ENCODE measurements around the gene BUD13. TPM values are rescaled to one million over a fixed set of nuclear protein-coding genes. Genes with fewer than 3 reads are reported as not detected.
"Not testable (repeated sequence)": the region's sequence is repeated elsewhere in the genome, so short reads cannot be mapped to it uniquely, and the experiment has no call there.

BUD13 gene
- total RNA-seq, 1 donor from 2014 or later, result 16.9 TPM

GRCh38 chr11:116811194-116811593 is 38.4 kb upstream of the BUD13 start:
- peaks cover 2% of the 10 kb centered on the region for H3K4me1 Mint-ChIP-seq (ENCODE audit: unreplicated experiment)
- no peaks in the 10 kb centered on the region for H3K9me3 Mint-ChIP-seq (ENCODE audit: unreplicated experiment)
- no peak for TF ChIP-seq CTCF (IDR thresholded peaks at IDR 0.05; ENCODE audit: unreplicated experiment)
- DNase-seq (ENCODE audit: low spot score), result no peak
- no peak overlapping the region for H3K27ac Mint-ChIP-seq (ENCODE audit: unreplicated experiment)
- peaks cover 4% of the 10 kb centered on the region for H3K36me3 Mint-ChIP-seq (ENCODE audit: low read depth, unreplicated experiment)
- H3K27me3 Mint-ChIP-seq (ENCODE audit: unreplicated experiment), result no peaks in the 10 kb centered on the region
- no peak overlapping the region for H3K4me3 Mint-ChIP-seq (ENCODE audit: unreplicated experiment)

DNA sequence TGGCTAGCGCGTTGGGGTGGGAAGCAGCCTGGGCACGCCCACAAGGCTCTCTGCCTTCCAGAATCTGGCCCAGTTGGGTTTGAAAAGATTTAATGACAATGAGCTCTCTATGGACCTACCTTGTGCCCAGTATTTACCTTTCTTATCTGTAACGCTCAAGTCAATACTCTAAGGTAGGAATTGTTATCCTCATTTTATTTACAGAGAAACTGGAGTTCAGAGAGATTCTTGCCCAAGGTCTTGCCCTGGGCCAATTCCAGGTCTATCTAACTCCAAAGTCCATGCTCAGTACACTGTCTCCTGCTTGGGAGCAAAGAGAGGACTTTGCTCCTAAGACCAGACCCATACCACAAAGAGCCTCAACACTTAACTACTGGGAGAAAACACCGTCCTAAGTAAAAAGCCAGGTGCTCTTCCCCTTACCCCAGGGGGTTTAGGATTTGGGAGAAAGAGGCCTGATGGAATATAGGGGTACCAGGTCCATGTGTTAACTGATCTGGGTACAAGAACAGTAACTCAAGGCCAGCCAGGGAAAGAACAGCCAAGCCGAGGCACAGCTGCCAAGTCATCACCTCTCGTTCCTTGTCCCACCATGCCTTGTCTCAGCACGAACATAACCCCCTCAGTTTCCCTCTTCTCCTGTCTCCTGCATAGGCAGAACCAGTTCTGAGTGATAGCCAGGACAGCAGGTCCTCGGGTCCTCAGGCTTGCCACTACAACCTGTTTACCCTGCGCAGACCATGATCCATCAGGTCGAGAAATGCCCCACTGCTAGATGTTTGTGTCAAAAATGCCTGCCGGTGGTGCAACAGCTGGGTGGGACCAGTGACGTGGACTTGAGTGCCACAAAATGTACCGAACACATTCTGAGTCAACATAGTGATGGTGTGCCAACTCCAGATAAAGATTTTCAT is 35.7 kb upstream of the BUD13 start:
- no peaks in the 10 kb centered on the region for H3K9me3 Mint-ChIP-seq (ENCODE audit: unreplicated experiment)
- no peak overlapping the region for H3K27ac Mint-ChIP-seq (ENCODE audit: unreplicated experiment)
- no peak overlapping the region for H3K4me3 Mint-ChIP-seq (ENCODE audit: unreplicated experiment)
- peaks cover 4% of the 10 kb centered on the region for H3K36me3 Mint-ChIP-seq (ENCODE audit: low read depth, unreplicated experiment)
- peaks cover 2% of the 10 kb centered on the region for H3K4me1 Mint-ChIP-seq (ENCODE audit: unreplicated experiment)
- no peaks in the 10 kb centered on the region for H3K27me3 Mint-ChIP-seq (ENCODE audit: unreplicated experiment)
- DNase-seq (ENCODE audit: low spot score), result no peak
- TF ChIP-seq CTCF (IDR thresholded peaks at IDR 0.05; ENCODE audit: unreplicated experiment), result no peak

GRCh38 chr11:116807601-116808261 is 34.9 kb upstream of the BUD13 start:
- Mint-ChIP-seq H3K27ac (ENCODE audit: unreplicated experiment) (no peak overlapping the region), H3K4me3 (ENCODE audit: unreplicated experiment) (no peak overlapping the region), H3K4me1 (ENCODE audit: unreplicated experiment) (peaks cover 2% of the 10 kb centered on the region), H3K9me3 (ENCODE audit: unreplicated experiment) (no peaks in the 10 kb centered on the region), H3K27me3 (ENCODE audit: unreplicated experiment) (no peaks in the 10 kb centered on the region), H3K36me3 (ENCODE audit: low read depth, unreplicated experiment) (peaks cover 4% of the 10 kb centered on the region)
- TF ChIP-seq CTCF (IDR thresholded peaks at IDR 0.05; ENCODE audit: unreplicated experiment), result no peak
- no peak for DNase-seq (ENCODE audit: low spot score)

- Mint-ChIP-seq H3K27me3 (ENCODE audit: unreplicated experiment) (no peaks in the 10 kb centered on the region), H3K4me1 (ENCODE audit: unreplicated experiment) (peaks cover 2% of the 10 kb centered on the region), H3K27ac (ENCODE audit: unreplicated experiment) (no peak overlapping the region), H3K9me3 (ENCODE audit: unreplicated experiment) (no peaks in the 10 kb centered on the region), H3K4me3 (ENCODE audit: unreplicated experiment) (no peak overlapping the region), H3K36me3 (ENCODE audit: low read depth, unreplicated experiment) (peaks cover 1% of the 10 kb centered on the region)
- DNase-seq (ENCODE audit: low spot score), result no peak
- TF ChIP-seq CTCF (IDR thresholded peaks at IDR 0.05; ENCODE audit: unreplicated experiment), result no peak
Measured at GRCh38 chr11:116804001-116804400, 31.2 kb upstream of the BUD13 start.

DNA sequence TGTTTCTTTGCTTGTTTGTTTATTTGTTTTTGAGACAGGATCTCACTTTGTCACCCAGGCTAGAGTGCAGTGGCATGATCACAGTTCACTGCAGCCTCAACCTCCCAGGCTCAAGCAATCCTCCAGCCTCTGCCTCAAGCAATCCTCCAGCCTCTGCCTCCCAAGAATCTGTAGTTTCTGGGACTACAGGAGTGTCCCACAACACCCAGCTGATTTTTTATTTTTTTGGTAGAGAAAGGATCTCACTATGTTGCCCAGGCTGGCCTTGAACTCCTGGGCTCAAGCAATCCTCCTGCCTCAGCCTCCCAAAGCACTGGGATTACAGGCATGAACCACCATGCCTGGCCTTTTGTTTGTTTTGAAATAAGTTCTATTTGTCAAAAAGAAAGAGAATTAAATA is 28.9 kb upstream of the BUD13 start:
- not testable (repeated sequence) for H3K27ac Mint-ChIP-seq (ENCODE audit: unreplicated experiment); H3K4me3 Mint-ChIP-seq (ENCODE audit: unreplicated experiment); H3K4me1 Mint-ChIP-seq (ENCODE audit: unreplicated experiment); DNase-seq (ENCODE audit: low spot score); H3K36me3 Mint-ChIP-seq (ENCODE audit: low read depth, unreplicated experiment); H3K9me3 Mint-ChIP-seq (ENCODE audit: unreplicated experiment); H3K27me3 Mint-ChIP-seq (ENCODE audit: unreplicated experiment)
